Keratinocyte (primary cell): ENCODE measurements around the gene CBX8. TPM values are rescaled to one million over a fixed set of nuclear protein-coding genes. Genes with fewer than 3 reads are reported as not detected.

Source experiments
- DNase-seq: peaks from one replicate; pipeline ENCODE4 v3.0.0-alpha.2; 2011; ENCODE audit warnings: low read depth, missing footprints, low spot score
- FAIRE-seq: peaks from 2 replicates; lab custom pipeline; 2011; peaks lifted over from hg19 to GRCh38; lab: Jason Lieb, UNC
- H2AFZ ChIP-seq: 2 replicates; pipeline ENCODE4 v1.6.0; 2012; ENCODE audit warnings: low read length, control low read depth, inconsistent platforms; ENCODE audit not compliant: control insufficient read depth
- H3K27ac ChIP-seq: 2 replicates; pipeline ENCODE4 v1.5.1; 2011; ENCODE audit warnings: low read length; ENCODE audit not compliant: control insufficient read depth, insufficient read depth
- H3K27me3 ChIP-seq: 3 replicates; pipeline ENCODE4 v1.6.0; 2011; ENCODE audit warnings: low read length; ENCODE audit not compliant: control insufficient read depth, insufficient read depth; ENCODE audit errors: extremely low read depth
- H3K36me3 ChIP-seq, 2 experiments: 2 replicates in 1 of 2; 3 replicates in 1 of 2; pipeline ENCODE4 v1.5.1; 2011; ENCODE audit warnings: low read length in 2 of 2, mild to moderate bottlenecking in 1 of 2; ENCODE audit not compliant: control insufficient read depth in 2 of 2, insufficient read depth in 2 of 2; ENCODE audit errors: extremely low read depth in 1 of 2
- H3K4me1 ChIP-seq: 3 replicates; pipeline ENCODE4 v1.5.1; 2011; ENCODE audit warnings: low read length; ENCODE audit not compliant: control insufficient read depth, insufficient read depth; ENCODE audit errors: extremely low read depth
- H3K4me2 ChIP-seq: 3 replicates; pipeline ENCODE4 v1.6.0; 2011; ENCODE audit warnings: low read depth, low read length; ENCODE audit not compliant: control insufficient read depth, insufficient read depth; ENCODE audit errors: extremely low read depth
- H3K4me3 ChIP-seq, 3 experiments: fragments of 200-600 bp in 1 of 3; sonication (generic) in 1 of 3; 2 replicates in 2 of 3; 3 replicates in 1 of 3; pipeline ENCODE4 v1.5.1; 2011 to 2016; ENCODE audit warnings: low read length in 3 of 3, mild to moderate bottlenecking in 3 of 3, control low read depth in 2 of 3, inconsistent platforms in 1 of 3, low read depth in 1 of 3, mixed read lengths in 1 of 3, mixed run types in 1 of 3, moderate library complexity in 1 of 3; ENCODE audit not compliant: control insufficient read depth in 2 of 3, insufficient read depth in 2 of 3; ENCODE audit errors: extremely low read depth in 1 of 3
- H3K79me2 ChIP-seq: 2 replicates; pipeline ENCODE4 v1.6.0; 2012; ENCODE audit warnings: low read length; ENCODE audit not compliant: control insufficient read depth, insufficient read depth
- H3K9ac ChIP-seq: 3 replicates; pipeline ENCODE4 v1.6.0; 2011; ENCODE audit warnings: low read length; ENCODE audit not compliant: control insufficient read depth, insufficient read depth; ENCODE audit errors: extremely low read depth
- H3K9me1 ChIP-seq: 3 replicates; pipeline ENCODE4 v1.6.0; 2011; ENCODE audit warnings: low read length; ENCODE audit not compliant: control insufficient read depth, insufficient read depth; ENCODE audit errors: extremely low read depth
- H3K9me3 ChIP-seq: 2 replicates; pipeline ENCODE4 v1.5.1; 2012; ENCODE audit warnings: low read depth, low read length; ENCODE audit not compliant: control insufficient read depth
- H4K20me1 ChIP-seq: 3 replicates; pipeline ENCODE4 v1.6.0; 2011; ENCODE audit warnings: low read length; ENCODE audit not compliant: control insufficient read depth, insufficient read depth; ENCODE audit errors: extremely low read depth
- CTCF ChIP-seq, 3 experiments: IDR thresholded peaks in 1 of 3; conservative IDR thresholded peaks in 1 of 3; optimal IDR thresholded peaks in 1 of 3; 2 replicates in 2 of 3; 3 replicates in 1 of 3; pipeline versions ENCODE3 to v1.5.1; 2011; ENCODE audit warnings: low read length in 3 of 3, mild to moderate bottlenecking in 3 of 3, moderate library complexity in 2 of 3, control low read depth in 1 of 3, inconsistent platforms in 1 of 3; ENCODE audit not compliant: insufficient read depth in 2 of 3; ENCODE audit errors: extremely low read depth in 1 of 3
- EZH2 ChIP-seq: IDR thresholded peaks from one replicate; pipeline ENCODE4 v1.6.1; 2012; ENCODE audit warnings: inconsistent platforms, mild to moderate bottlenecking, low read length, moderate library complexity
- dilution Hi-C: fragments of 300-500 bp; cut with MboI; formaldehyde crosslinking; loops from one replicate; pipeline ENCODE4 v1.7.0; 2020; ENCODE audit warnings: low sequenced_read_pairs; ENCODE audit not compliant: extremely low pct_ligation_motif_present
- polyA plus RNA-seq, 5 experiments: library from polyadenylated mRNA; depleted of rRNA in 3 of 5; stranded (reverse) in 3 of 5; stranded (forward) in 1 of 5; unstranded in 1 of 5; fragments of >200 nt; gene quantifications; 1 replicate in 1 of 5; 2 replicates in 3 of 5; 3 replicates in 1 of 5; pipeline versions ENCODE4 v1.2.1 to v1.2.3, GENCODE V29; 2011 to 2012; ENCODE audit warnings: missing spikeins in 2 of 5, low read depth in 1 of 5, low replicate concordance in 1 of 5

The CBX8 gene
- polyA plus RNA-seq, 1 donor (not counting 4 experiments of a cell fraction or from before 2014, with no cell fraction given): 0.49 TPM

- no peaks in the 10 kb centered on the region for H3K4me1 ChIP-seq
- no peak for TF ChIP-seq EZH2
- TF ChIP-seq CTCF (optimal IDR thresholded peaks at IDR 0.05 in 1 of 3, IDR thresholded peaks at IDR 0.05 in 1 of 3, conservative IDR thresholded peaks at IDR 0.05 in 1 of 3; ENCODE audit: extremely low read depth in 1 of 3, insufficient read depth in 2 of 3, low read length in 3 of 3): no peak
- DNase-seq (no peak), FAIRE-seq (no peak)
- H3K36me3 ChIP-seq: no peaks in the 10 kb centered on the region
- H3K9me1 ChIP-seq: no peaks in the 10 kb centered on the region
- no peaks in the 10 kb centered on the region for H4K20me1 ChIP-seq
- no peak overlapping the region for H3K4me3 ChIP-seq
- no peaks in the 10 kb centered on the region for H3K9me3 ChIP-seq
- H3K27ac ChIP-seq: no peak overlapping the region
- no peak overlapping the region for H2AFZ ChIP-seq
- no peaks in the 10 kb centered on the region for H3K79me2 ChIP-seq
- H3K27me3 ChIP-seq: peaks cover 49% of the 10 kb centered on the region
- dilution Hi-C loops: no loop called here
- no peak overlapping the region for H3K4me2 ChIP-seq
- H3K9ac ChIP-seq: no peak overlapping the region
Measured at GRCh38 chr17:79749156-79749815, 47.6 kb downstream of the CBX8 start.

- Histone ChIP-seq H3K4me1 (no peaks in the 10 kb centered on the region), H3K9me3 (no peaks in the 10 kb centered on the region), H3K9me1 (no peaks in the 10 kb centered on the region), H3K27me3 (peaks cover 51% of the 10 kb centered on the region), H2AFZ (no peak overlapping the region), H3K4me2 (no peak overlapping the region), H4K20me1 (no peaks in the 10 kb centered on the region), H3K9ac (no peak overlapping the region), H3K4me3 (no peak overlapping the region), H3K79me2 (no peaks in the 10 kb centered on the region), H3K27ac (no peak overlapping the region), H3K36me3 (no peaks in the 10 kb centered on the region)
- FAIRE-seq (no peak), DNase-seq (no peak)
- no peak for TF ChIP-seq CTCF (optimal IDR thresholded peaks at IDR 0.05 in 1 of 3, IDR thresholded peaks at IDR 0.05 in 1 of 3, conservative IDR thresholded peaks at IDR 0.05 in 1 of 3; ENCODE audit: extremely low read depth in 1 of 3, insufficient read depth in 2 of 3, low read length in 3 of 3)
- no peak for TF ChIP-seq EZH2
- dilution Hi-C loops: no loop called here
Measured at GRCh38 chr17:79748295-79749099, 48.4 kb downstream of the CBX8 start.
